KOPT-K1 (cell line): ENCODE results near the gene SCN4B.

Experiments used
- H3K27ac ChIP-seq: fragments of 200-600 bp; sonication (generic); 2 replicates; pipeline ENCODE4 v1.5.1; 2016; ENCODE audit warnings: antibody characterized with exemption, mild to moderate bottlenecking, low read depth, low read length; ENCODE audit not compliant: poor library complexity, severe bottlenecking
- H3K36me3 ChIP-seq: fragments of 200-600 bp; sonication (generic); 2 replicates; pipeline ENCODE4 v1.5.1; 2017; ENCODE audit warnings: antibody characterized with exemption, mild to moderate bottlenecking, low read length, moderate library complexity; ENCODE audit not compliant: insufficient read depth
- H3K9me3 ChIP-seq: fragments of 200-600 bp; sonication (generic); 2 replicates; pipeline ENCODE4 v1.5.1; 2017; ENCODE audit warnings: antibody characterized with exemption, low read length, mild to moderate bottlenecking; ENCODE audit not compliant: insufficient read depth, poor library complexity, severe bottlenecking

The SCN4B gene

DNA sequence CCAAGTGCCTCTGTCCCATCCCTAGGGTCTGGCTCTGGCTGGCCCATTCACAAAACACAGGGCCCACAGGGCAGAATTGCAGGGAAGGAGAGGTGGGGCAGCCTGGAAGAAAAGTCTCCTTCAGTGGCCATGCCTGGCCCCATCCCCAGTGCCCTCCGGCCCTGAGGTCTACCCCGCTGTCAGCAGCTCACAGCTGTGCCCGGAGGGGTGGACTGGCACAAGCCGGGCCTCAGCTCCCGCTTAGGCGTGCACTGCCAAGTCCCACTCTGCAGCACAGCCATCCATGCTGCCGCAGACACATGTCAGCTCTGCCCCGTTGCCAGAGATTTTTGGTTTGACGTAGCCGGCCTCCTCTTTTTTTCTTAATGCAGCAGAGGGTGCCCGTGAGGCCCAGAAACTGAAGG is 27.7 kb upstream of the SCN4B start:
- Histone ChIP-seq H3K9me3 (no peaks in the 10 kb centered on the region), H3K36me3 (no peaks in the 10 kb centered on the region), H3K27ac (no peak overlapping the region)

GRCh38 chr11:118176778-118177134 is 24.1 kb upstream of the SCN4B start:
- Histone ChIP-seq H3K36me3 (no peaks in the 10 kb centered on the region), H3K27ac (no peak overlapping the region), H3K9me3 (no peaks in the 10 kb centered on the region)

- H3K27ac ChIP-seq: no peak within 1 kb of the TSS
Observed at GRCh38 chr11:118175993-118176777, 23.6 kb upstream of the SCN4B start, which contains the start of gene SCN2B. Gene SCN2B, minus strand, starts transcription at chr11:118176639. Its CDS starts 208 bp downstream, at chr11:118176431.

GRCh38 chr11:118175031-118175992 is 22.7 kb upstream of the SCN4B start:
- Histone ChIP-seq H3K9me3 (no peaks in the 10 kb centered on the region), H3K36me3 (no peaks in the 10 kb centered on the region), H3K27ac (no peak overlapping the region)

More at GRCh38 chr11:118175993-118176777, 23.6 kb upstream of the SCN4B start, which contains the start of gene SCN2B:
- Histone ChIP-seq H3K36me3 (no peaks in the 10 kb centered on the region), H3K9me3 (no peaks in the 10 kb centered on the region)

- H3K36me3 ChIP-seq: no peaks in the 10 kb centered on the region
- no peak overlapping the region for H3K27ac ChIP-seq
- no peaks in the 10 kb centered on the region for H3K9me3 ChIP-seq
Observed at GRCh38 chr11:118174006-118174567, 21.5 kb upstream of the SCN4B start.

- no peaks in the 10 kb centered on the region for H3K36me3 ChIP-seq
- H3K9me3 ChIP-seq: no peaks in the 10 kb centered on the region
- H3K27ac ChIP-seq: no peak overlapping the region
Observed at GRCh38 chr11:118172356-118172755, 19.7 kb upstream of the SCN4B start.

- no peaks in the 10 kb centered on the region for H3K36me3 ChIP-seq
- no peaks in the 10 kb centered on the region for H3K9me3 ChIP-seq
- H3K27ac ChIP-seq: no peak overlapping the region
Observed at GRCh38 chr11:118171269-118172062, 18.8 kb upstream of the SCN4B start.

GRCh38 chr11:118170882-118171268 is 18.3 kb upstream of the SCN4B start:
- no peaks in the 10 kb centered on the region for H3K9me3 ChIP-seq
- H3K27ac ChIP-seq: no peak overlapping the region
- H3K36me3 ChIP-seq: no peaks in the 10 kb centered on the region

DNA sequence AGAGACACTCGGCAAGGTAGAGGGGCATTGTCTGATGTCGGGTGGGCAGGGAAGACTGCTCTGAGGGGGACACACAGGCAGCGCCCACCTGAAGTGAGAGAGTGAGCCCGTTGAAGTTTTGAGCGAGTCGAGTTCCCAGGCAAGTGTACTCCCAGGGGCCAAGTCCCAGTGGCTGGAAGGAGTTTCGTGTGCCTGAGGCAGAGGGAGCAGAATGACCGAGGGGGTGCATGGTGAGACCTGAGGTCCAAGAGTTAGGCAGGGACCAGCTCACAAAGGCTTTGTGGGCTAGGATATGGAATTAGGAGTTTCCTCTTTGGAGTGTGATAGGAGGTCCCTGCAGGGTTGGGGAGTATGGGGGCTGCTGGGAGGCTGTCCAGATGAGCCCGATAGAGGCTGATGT is 17.6 kb upstream of the SCN4B start:
- Histone ChIP-seq H3K27ac (no peak overlapping the region), H3K36me3 (no peaks in the 10 kb centered on the region), H3K9me3 (no peaks in the 10 kb centered on the region)

- H3K36me3 ChIP-seq: no peaks in the 10 kb centered on the region
- H3K9me3 ChIP-seq: no peaks in the 10 kb centered on the region
- H3K27ac ChIP-seq: no peak overlapping the region
Observed at GRCh38 chr11:118169300-118170140, 16.9 kb upstream of the SCN4B start.

DNA sequence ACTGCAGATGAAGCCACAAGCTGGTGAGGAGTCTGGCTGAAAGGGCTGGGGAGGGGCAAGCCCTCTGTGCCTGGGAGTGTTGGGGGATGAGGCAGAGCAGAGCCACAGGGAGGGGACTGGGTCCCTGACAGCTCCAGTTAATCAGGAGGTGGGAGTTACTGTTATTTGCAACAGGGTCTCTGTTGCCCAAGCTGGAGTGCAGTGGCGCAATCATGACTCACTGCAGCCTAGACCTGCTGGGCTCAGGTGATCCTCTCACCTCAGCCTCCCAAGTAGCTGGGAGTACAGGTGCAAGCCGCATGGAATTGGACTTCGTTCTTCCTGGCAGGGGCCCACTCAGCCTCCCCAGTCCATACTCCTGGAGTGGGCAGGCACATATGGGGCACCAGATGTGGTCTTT is 16.1 kb upstream of the SCN4B start:
- Histone ChIP-seq H3K36me3 (no peaks in the 10 kb centered on the region), H3K9me3 (no peaks in the 10 kb centered on the region), H3K27ac (no peak overlapping the region)

- no peaks in the 10 kb centered on the region for H3K36me3 ChIP-seq
- no peak overlapping the region for H3K27ac ChIP-seq
- no peaks in the 10 kb centered on the region for H3K9me3 ChIP-seq
Observed at GRCh38 chr11:118168316-118168715, 15.7 kb upstream of the SCN4B start.

DNA sequence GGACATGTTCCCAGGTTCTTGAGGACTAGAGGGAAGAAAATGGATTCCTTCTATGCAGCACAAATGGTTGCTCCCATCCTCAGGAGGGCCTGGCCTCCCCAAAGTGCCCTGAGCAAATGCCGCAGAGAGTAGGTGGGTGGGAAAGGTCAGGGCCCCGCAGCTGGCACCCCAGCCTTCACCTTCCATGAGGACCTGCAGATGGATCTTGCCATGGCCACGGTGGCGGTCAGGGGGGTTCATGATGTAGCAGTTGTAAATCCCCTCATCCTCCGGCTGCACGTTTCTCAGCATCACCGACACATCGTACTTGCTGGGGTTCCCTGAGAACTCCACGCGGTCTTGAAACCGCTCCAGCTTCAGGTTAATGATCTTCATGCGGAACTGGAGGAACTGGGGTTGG is 15.3 kb upstream of the SCN4B start:
- Histone ChIP-seq H3K9me3 (no peaks in the 10 kb centered on the region), H3K36me3 (no peaks in the 10 kb centered on the region), H3K27ac (no peak overlapping the region)

- no peaks in the 10 kb centered on the region for H3K36me3 ChIP-seq
- H3K27ac ChIP-seq: no peak overlapping the region
- H3K9me3 ChIP-seq: no peaks in the 10 kb centered on the region
Observed at GRCh38 chr11:118167253-118167652, 14.6 kb upstream of the SCN4B start.
